COLO668 (cell line): ENCODE results near the gene CD300C.
A peak's percentile ranks its signal among the peaks of the same experiment; 100 is the strongest.
"Not testable (repeated sequence)": the region's sequence is repeated elsewhere in the genome, so short reads cannot be mapped to it uniquely, and the experiment has no call there.

Source experiments
- DNase-seq: peaks from one replicate; lab custom pipeline; 2025; ENCODE audit not compliant: unreplicated experiment; lab: John Stamatoyannopoulos, UW

The CD300C gene

GRCh38 chr17:74563358-74563757 lies 17.4 kb upstream of the CD300C start:
- no peak for DNase-seq

- DNase-seq = no peak
These were observed 15.7 kb upstream of the CD300C start for GRCh38 chr17:74561586-74561985.

DNA sequence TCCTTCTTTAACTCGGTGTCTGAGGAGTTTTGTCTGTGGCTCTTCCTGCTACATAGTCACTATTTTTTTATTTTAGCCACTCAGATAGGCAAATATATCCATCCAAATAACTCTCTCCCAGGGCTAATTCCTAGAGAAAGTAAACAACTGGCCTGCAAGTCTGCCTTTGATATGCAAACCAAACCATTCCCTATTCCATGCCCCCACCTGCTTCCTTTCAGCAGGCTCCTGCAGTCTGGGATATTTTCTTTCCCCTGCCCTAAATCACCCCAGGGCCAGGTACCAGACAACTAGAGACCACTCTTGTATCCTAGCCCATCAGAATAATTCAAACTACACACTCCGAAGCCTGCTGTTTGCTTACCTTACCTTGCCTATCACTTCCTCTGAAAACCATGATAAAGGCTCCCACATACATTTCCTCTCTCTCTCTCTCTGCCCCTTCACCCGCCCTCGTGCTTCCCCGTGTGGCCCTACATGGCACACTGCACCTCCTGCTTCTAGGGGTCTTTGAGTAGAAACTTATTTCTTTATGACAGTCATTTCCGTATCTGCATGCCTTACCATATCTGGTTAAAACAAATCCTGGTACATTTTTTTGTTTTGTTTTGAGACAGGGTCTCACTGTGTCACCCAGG lies 13.1 kb upstream of the CD300C start:
- no peak for DNase-seq

GRCh38 chr17:74558402-74558801 lies 12.5 kb upstream of the CD300C start:
- not testable (repeated sequence) for DNase-seq

GRCh38 chr17:74555427-74555940 lies 9.6 kb upstream of the CD300C start:
- DNase-seq = no peak

- no peak for DNase-seq
These were observed 9.0 kb upstream of the CD300C start for GRCh38 chr17:74554909-74555308.

DNA sequence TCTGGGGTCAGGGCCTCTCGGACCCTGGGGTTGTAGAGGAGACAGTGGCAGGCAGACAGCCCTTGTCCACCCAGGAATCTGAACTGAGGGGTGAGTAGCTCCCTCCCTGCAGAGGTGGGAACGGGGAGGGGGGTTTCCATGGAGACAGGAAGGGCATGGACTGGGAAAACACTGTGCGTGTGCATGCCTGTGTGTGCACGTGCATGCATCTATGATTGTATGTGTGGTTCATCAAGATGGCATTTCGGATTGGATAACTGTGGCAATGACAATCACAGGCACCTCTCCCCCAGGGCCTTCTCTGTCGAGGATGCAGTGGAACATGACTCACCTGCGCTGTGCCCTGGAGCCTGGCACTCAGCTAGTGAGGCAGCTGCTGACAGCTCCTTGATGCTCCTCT lies 6.1 kb upstream of the CD300C start:
- DNase-seq = no peak

GRCh38 chr17:74550602-74551001 lies 4.7 kb upstream of the CD300C start:
- no peak for DNase-seq

GRCh38 chr17:74549343-74549742 lies 3.4 kb upstream of the CD300C start:
- no peak for DNase-seq

DNA sequence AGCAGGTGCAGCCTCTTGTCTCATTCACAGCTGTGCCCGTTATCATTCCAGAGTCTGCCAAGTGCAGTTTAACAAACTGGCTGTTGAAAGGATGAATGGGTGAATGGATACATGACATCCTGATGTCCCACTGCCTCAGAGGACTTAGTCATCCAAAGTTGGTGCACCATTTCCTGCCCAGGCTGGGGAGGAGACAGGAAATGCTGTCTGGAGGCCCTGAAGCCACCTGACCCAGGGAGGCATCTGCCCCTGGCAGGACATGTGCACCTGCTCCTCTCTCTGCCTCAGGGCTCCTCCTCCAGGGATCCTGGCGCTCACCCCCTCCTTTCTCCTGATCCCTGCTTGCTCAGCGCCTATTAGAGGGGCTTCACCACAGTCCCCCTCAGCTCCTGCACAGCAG lies 1.8 kb upstream of the CD300C start:
- peak; percentile 52 for DNase-seq

DNA sequence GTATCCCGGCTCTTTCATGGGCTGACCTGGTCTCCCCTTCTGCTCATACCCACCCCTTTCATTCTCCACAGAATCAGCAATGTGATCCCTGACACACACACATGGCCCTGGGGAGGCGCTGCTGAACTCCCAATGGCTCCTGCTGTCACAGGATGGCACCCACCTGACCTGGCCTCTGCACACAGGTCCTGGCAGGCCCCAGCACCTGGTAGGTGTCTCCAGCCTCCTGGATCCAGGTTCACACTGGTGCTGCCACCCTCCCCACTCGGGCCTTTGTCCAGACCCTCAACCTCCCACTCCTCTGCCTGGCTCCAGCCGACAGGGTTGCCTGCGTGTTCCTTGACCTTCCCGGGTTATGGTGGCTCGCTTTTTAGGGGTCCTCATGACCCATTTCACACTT lies 1.3 kb upstream of the CD300C start:
- DNase-seq = no peak

- DNase-seq = no peak
These were observed 671 bp upstream of the CD300C start for GRCh38 chr17:74546586-74546985.

- DNase-seq = no peak
These were observed 698 bp downstream of the CD300C start for GRCh38 chr17:74544991-74545842.

- DNase-seq = no peak
These were observed 1.8 kb downstream of the CD300C start for GRCh38 chr17:74543891-74544760.

DNA sequence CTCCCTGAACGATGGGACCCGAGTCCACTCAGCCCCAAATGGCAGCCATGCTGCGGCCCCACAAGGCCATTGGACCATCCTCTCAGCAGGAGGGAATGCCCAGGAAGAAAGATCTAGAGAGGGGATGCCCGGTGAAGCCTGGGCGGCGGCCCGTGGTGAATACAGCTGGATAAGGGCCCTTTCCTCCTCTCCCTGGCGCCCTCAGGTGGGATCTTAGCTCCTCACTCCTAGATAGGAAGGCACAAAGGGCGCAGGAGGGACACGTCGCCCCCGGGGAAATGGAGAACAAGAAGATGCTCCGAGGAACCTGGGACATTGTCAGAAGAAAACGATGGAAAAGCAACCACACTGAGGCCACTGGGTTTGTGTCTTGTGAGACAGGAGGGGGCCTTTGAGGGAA lies 2.5 kb downstream of the CD300C start:
- DNase-seq = no peak

DNA sequence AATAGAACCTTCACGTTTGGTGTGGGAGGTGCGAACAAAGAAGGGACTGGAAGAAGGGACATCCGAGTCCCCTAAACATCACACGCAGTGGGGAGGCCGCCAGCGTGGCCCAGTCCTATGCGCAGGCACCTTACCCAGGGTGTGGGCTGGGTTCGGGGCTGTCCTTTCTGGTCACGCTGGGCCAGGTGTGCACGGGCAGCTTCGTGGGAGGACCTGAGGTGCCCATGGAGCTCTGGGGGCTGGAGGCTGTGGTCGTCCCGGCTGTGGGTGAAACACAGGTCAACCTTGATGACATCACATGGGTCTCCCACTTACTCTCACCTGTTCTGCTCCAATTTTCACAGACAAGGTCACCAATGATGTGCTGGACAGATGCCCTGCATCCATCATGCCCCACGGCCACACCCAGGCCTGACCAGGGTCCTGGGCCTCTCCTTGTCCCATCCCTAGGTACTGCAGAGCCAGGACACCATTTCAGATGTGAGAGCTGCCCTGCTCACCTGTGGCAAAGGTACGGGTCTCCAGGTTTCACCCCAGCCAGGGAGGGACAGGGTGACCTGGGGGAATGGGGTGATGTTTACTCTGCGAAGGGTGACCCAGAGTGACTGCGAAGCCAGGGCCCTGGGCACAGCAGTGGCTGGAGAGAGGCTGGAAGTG lies 3.1 kb downstream of the CD300C start:
- no peak for DNase-seq

DNA sequence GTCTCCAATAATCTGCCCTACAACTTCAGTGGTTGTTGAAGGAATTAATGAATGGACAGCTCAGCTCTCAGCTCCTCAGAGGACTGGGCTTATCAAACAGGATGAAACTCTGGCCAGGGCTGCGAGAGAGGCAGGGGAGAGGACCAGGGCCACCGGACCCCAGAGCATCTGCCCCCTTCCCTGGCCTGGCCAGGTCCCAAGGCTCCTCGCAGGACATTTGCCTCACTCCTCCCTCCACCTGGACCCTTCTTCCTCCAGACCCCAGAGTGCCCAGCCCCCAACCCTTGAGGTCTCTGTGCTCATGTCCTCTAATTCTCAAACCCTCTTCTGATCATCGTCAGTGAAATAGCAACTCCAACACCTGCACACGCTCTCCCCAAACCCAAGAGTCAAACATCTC lies 3.7 kb downstream of the CD300C start:
- DNase-seq = no peak

GRCh38 chr17:74541176-74542111 lies 4.5 kb downstream of the CD300C start:
- DNase-seq = no peak

GRCh38 chr17:74539281-74539820 lies 6.6 kb downstream of the CD300C start:
- DNase-seq = no peak

DNA sequence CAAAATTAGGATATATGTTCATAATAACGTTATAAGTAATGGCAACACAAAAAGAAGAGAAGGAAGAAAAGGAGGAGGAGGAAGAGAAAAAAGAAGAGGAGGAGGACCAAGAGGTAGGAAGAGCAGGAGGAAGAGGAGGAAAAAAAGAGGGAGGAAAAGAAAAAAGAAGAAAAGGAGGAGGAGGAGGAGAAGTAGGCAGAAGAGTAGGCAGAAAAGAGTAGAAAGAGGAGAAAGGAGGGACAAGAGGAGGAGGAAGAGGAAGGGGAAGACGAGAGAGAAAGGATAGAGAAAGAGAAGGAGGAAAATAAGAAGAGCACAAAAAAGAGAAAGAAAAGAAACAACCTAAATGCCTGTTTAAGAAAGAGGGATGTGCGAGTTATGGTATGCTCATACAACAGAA lies 9.0 kb downstream of the CD300C start:
- DNase-seq = no peak
